Chondrocyte (in vitro differentiated cells): ENCODE results near the gene MEIS3. TPM values are rescaled to one million over a fixed set of nuclear protein-coding genes. Genes with fewer than 3 reads are reported as not detected.

ENCODE experiments used
- DNase-seq: peaks from one replicate; pipeline ENCODE4 v3.0.0; 2021; ENCODE audit warnings: mixed read lengths, low spot score
- H3K27ac Mint-ChIP-seq: one replicate; pipeline ENCODE4 v1.8.0; 2021; ENCODE audit warnings: mild to moderate bottlenecking, moderate library complexity, mixed read lengths; ENCODE audit not compliant: unreplicated experiment
- H3K27me3 Mint-ChIP-seq: 2 replicates; pipeline ENCODE4 v1.8.0; 2021; ENCODE audit warnings: low read depth, mixed read lengths
- H3K36me3 Mint-ChIP-seq: 2 replicates; pipeline ENCODE4 v1.8.0; 2021; ENCODE audit warnings: low read depth, mixed read lengths
- H3K4me1 Mint-ChIP-seq: 2 replicates; pipeline ENCODE4 v1.8.0; 2021; ENCODE audit warnings: low read depth, mild to moderate bottlenecking, mixed read lengths
- H3K4me3 Mint-ChIP-seq: one replicate; pipeline ENCODE4 v1.8.0; 2021; ENCODE audit warnings: mild to moderate bottlenecking, moderate library complexity, mixed read lengths; ENCODE audit not compliant: unreplicated experiment
- H3K9me3 Mint-ChIP-seq: 2 replicates; pipeline ENCODE4 v1.8.0; 2021; ENCODE audit warnings: low read depth, mixed read lengths
- long read RNA-seq: library from polyadenylated mRNA; stranded (forward); transcript quantifications from one replicate; pipeline ENCODE4 v2.0.0, GENCODE V29; 2021
- total RNA-seq: library from RNA; stranded (reverse); gene quantifications from 3 replicates; pipeline ENCODE4 v1.2.1, GENCODE V29; 2021
- TF ChIP-seq, protein P1 (sequence below): fragments of 200-600 bp; sonication (generic); IDR thresholded peaks from 2 replicates; pipeline ENCODE4 v1.5.0; 2021; ENCODE audit warnings: antibody characterized with exemption, mild to moderate bottlenecking, moderate library complexity

The MEIS3 gene
- total RNA-seq, result 79.5 to 83.4 TPM (median 82.2 TPM) in 3 replicates
- long read RNA-seq, transcript MEIS3-212 (13 exons, 1,918 nt), result minor isoform, 6 of 187 reads
- long read RNA-seq, transcript MEIS3-204 (13 exons, 1,715 nt), result major isoform, 83 of 187 reads
- long read RNA-seq, transcript MEIS3-202 (13 exons, 1,758 nt), result minor isoform, 20 of 187 reads
- long read RNA-seq, partial matches to known transcripts, result 42 of 187 reads
- long read RNA-seq, other reads (novel, unspliced or antisense), result 33 of 187 reads

DNA sequence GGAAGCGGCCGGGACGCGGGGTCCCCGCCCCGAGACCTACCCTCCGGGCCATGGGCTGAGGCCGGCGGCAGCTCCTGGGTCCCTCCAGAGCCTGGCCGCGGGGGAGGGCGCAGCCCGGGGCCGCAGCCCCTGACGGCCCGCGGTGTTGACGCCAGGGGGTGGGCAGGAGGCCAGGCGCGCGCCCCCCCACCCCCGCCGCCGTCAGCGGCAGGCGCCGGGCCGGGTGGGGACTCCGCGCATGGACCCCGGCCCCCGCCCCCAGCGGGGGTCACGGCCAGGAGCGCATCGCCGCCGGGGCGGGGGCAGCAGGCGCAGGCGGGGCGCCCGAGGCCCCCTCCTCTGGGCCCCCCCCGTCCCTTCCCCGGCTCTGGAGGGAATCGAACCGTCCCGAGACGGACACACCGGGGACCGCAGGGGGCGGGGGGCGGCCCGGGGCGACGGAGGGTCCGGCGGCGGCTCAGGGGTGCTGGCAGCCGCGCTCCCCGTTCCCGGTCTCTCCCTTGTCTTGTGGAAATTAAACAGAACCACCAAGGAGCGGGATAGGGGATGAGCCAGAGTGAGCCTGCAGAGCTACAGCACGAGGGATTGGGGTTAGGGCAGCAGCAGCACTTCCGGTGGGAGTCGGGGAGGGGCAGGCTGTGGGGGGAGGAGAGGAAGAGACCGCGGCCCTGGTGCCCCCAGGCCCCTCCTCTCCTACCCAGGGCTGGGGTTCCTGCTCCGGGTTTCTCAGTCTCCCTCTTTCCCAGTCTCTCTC lies at the start of gene MEIS3:
TSS of gene MEIS3 (minus strand) at position 498 of the 754 bp plus-strand sequence. CDS start at position 52, 446 bp downstream.
- Mint-ChIP-seq H3K36me3 (peaks cover 11% of the 10 kb centered on the region), H3K9me3 (no peaks in the 10 kb centered on the region), H3K4me3 (peak within 1 kb of the TSS; percentile 80), H3K27ac (peak within 1 kb of the TSS; percentile 65), H3K4me1 (peaks cover 52% of the 10 kb centered on the region), H3K27me3 (peaks cover 16% of the 10 kb centered on the region)
- TF ChIP-seq, protein P1, sequence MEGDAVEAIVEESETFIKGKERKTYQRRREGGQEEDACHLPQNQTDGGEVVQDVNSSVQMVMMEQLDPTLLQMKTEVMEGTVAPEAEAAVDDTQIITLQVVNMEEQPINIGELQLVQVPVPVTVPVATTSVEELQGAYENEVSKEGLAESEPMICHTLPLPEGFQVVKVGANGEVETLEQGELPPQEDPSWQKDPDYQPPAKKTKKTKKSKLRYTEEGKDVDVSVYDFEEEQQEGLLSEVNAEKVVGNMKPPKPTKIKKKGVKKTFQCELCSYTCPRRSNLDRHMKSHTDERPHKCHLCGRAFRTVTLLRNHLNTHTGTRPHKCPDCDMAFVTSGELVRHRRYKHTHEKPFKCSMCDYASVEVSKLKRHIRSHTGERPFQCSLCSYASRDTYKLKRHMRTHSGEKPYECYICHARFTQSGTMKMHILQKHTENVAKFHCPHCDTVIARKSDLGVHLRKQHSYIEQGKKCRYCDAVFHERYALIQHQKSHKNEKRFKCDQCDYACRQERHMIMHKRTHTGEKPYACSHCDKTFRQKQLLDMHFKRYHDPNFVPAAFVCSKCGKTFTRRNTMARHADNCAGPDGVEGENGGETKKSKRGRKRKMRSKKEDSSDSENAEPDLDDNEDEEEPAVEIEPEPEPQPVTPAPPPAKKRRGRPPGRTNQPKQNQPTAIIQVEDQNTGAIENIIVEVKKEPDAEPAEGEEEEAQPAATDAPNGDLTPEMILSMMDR, result no peak
- no peak for DNase-seq

DNA sequence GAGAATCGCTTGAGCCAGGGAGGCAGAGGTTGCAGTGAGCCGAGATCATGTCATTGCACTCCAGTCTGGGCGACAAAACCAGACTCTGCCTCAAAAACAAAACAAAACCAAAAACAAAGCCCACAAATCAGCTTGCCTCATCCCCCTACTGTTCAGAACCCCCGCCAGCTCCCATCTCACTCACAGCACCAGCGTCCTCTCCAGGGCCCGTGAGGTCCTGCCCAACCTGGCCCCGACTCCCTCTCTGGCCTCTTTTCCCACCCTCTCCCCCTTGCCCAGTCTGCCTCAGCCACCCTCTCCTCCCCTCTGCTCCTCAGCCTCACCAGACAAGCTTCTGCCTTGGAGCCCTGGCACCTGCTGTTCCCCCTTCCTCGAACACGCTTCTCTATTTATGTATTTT lies 48.6 kb upstream of the MEIS3 start:
- Mint-ChIP-seq H3K9me3 (no peaks in the 10 kb centered on the region), H3K27me3 (peaks cover 54% of the 10 kb centered on the region), H3K27ac (no peak overlapping the region), H3K4me3 (no peak overlapping the region), H3K36me3 (no peaks in the 10 kb centered on the region), H3K4me1 (peaks cover 12% of the 10 kb centered on the region)
- TF ChIP-seq, protein P1, result no peak
- no peak for DNase-seq

DNA sequence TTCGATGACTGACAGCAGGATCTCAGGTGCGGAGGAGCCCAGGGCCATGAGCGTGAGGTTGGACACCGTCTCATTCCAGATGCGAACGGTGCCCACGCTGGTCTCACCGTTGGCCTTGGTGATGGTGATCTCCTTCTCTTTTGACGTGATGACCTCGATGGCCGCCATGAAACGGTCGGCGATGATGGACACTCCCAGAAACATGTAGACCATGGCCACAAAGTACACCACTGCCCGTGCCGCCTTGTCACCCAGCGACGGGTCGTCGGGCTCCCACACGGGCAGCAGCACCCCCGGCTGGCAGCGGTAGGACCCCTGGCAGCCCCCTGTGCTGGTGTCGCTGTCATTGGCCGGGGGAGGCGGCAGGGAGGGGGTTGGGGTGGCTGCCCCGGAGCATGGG lies 46.6 kb upstream of the MEIS3 start:
- TF ChIP-seq, protein P1, result no peak
- no peak overlapping the region for H3K4me3 Mint-ChIP-seq
- H3K27me3 Mint-ChIP-seq, result peaks cover 47% of the 10 kb centered on the region
- no peaks in the 10 kb centered on the region for H3K36me3 Mint-ChIP-seq
- H3K27ac Mint-ChIP-seq, result no peak overlapping the region
- no peak for DNase-seq
- H3K4me1 Mint-ChIP-seq, result peaks cover 4% of the 10 kb centered on the region
- H3K9me3 Mint-ChIP-seq, result no peaks in the 10 kb centered on the region

DNA sequence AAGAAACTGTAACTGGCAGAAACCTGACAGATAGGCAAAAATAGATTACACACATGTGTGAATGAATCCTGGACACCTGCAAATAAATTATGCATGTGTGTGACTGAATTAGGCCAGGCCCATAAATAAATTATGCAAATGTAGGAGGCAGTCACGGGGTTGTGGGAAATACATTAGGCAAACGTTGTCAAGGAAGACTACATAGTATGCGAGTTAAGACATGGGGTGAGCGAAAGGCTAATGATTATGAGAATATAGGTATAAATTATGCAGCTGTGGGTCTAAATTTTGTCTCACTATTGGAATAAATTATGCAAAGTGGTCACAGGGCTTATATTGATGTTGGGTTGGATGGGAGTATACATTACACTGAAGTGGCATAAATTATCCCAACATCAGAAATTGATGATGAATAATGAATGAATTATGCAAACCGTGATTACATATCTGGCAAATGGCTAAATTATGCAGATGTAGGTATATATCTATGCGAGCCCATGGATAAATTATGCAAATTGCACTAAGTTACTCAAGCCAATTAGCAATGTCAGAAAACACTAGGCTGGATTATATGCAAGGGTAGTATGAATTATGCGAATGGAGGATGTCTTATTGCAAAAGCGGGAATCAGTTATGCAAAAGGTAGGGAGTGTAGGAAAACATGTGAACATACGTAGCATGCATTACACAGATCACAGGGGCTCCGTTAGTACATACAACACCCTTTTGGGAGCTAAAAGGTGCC lies 45.5 kb upstream of the MEIS3 start:
- Mint-ChIP-seq H3K36me3 (no peaks in the 10 kb centered on the region), H3K9me3 (no peaks in the 10 kb centered on the region), H3K4me3 (no peak overlapping the region)

More for the DNA sequence above, 45.5 kb upstream of the MEIS3 start:
- peaks cover 37% of the 10 kb centered on the region for H3K27me3 Mint-ChIP-seq
- H3K4me1 Mint-ChIP-seq, result no peaks in the 10 kb centered on the region
- H3K27ac Mint-ChIP-seq, result no peak overlapping the region
- DNase-seq, result no peak
- TF ChIP-seq, protein P1, result no peak
